Activated T-helper 17 cell treated with anti-CD3 and anti-CD28 coated beads, Interleukin-2, amount 50 U/mL, for 72 hours (primary cell): ENCODE measurements around the gene CUL9. TPM values are rescaled to one million over a fixed set of nuclear protein-coding genes. Genes with fewer than 3 reads are reported as not detected.

ENCODE experiments used
- ATAC-seq: fragments of 150-1000 bp; cut with Tn5 transposase; replicated peaks from 2 replicates; pipeline ENCODE4 v1.10.0; 2021; ENCODE audit warnings: mild to moderate bottlenecking, moderate library complexity
- H3K27ac Mint-ChIP-seq: one replicate; pipeline ENCODE4 v1.8.0; 2022; ENCODE audit warnings: mixed read lengths
- H3K27me3 Mint-ChIP-seq: one replicate; pipeline ENCODE4 v1.8.0; 2022; ENCODE audit warnings: mixed read lengths
- H3K36me3 Mint-ChIP-seq: one replicate; pipeline ENCODE4 v1.8.0; 2022; ENCODE audit warnings: low read depth, mild to moderate bottlenecking, mixed read lengths
- H3K4me1 Mint-ChIP-seq: one replicate; pipeline ENCODE4 v1.8.0; 2022; ENCODE audit warnings: mixed read lengths
- H3K4me3 Mint-ChIP-seq: one replicate; pipeline ENCODE4 v1.8.0; 2022; ENCODE audit warnings: mild to moderate bottlenecking, mixed read lengths
- H3K9me3 Mint-ChIP-seq: one replicate; pipeline ENCODE4 v1.8.0; 2022; ENCODE audit warnings: mixed read lengths
- total RNA-seq, 2 donors: library from RNA; stranded (reverse); gene quantifications; one replicate each; pipeline ENCODE4 v1.2.3, GENCODE V29; 2022

The CUL9 gene
- total RNA-seq, 2 donors from 2014 or later: 40.7 to 44.9 TPM

DNA sequence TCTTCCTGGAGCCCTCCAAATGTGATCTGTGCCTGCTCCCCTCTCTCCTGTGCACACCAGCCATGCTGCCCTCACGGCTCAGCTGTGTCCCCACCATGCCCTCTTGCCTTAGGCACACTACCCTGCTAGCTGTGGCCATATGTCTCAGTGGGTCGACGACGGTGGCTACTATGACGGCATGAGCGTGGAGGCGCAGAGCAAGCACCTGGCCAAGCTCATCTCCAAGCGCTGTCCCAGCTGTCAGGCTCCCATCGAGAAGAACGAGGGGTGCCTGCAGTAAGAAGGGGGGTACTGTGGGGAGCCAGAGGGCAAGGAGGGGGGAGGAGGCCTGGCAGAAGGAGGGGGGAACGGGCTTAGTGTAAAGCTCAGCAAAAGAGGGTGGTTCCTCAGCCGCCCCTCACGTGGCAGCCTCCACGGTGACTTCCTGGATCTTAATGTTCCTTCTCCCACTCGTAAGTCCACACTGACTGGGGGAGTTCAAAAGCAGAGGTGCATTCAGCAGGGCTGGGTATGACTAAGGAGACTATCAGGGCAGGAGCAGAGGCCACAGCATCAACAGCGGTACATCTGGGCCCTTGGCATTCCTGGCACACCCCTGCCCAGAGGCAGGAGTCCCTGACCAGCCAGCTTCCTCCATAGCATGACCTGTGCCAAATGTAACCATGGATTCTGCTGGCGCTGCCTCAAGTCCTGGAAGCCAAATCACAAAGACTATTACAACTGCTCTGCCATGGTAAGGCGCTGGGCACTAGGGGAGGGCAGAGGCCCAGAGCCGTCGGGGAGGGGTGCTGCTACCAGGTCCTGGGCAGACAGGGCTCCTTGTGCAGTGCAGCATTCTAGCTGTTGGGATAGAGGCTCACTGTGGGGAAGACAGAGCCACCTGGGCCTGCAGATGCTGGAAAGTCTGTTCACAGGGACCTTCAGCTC, 39.3 kb downstream of the CUL9 start:
- ATAC-seq: no peak
- Mint-ChIP-seq H3K27ac (peak overlapping the region; percentile 79), H3K4me3 (peak overlapping the region; percentile 89), H3K4me1 (peaks cover 18% of the 10 kb centered on the region), H3K27me3 (no peaks in the 10 kb centered on the region), H3K9me3 (no peaks in the 10 kb centered on the region), H3K36me3 (peaks cover 72% of the 10 kb centered on the region)

DNA sequence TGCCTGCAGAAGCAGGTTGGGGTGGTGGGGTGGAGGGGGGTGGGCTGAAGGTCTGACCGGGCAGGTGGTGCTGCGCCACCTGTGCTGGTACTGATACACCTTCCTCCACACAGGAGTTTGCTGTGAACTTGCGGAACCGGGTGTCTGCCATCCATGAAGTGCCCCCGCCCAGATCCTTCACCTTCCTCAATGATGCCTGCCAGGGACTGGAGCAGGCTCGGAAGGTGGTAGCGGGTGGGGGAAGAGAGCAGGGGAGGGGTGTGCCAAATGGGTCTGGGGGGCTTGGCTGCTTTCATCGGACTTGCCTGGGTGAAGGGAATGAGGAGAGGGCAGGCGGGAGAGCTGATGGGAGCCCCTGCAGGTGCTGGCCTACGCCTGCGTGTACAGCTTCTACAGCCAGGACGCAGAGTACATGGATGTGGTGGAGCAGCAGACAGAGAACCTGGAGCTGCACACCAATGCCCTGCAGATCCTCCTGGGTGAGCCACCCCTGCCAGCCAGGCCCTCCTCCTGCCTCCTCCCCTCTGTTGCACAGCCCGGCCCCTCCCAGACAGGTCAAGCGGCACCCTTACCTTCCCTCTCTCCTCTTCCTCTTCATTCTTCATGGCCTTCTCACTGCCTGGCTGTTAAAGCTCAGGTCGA, 40.5 kb downstream of the CUL9 start:
- peaks cover 18% of the 10 kb centered on the region for H3K4me1 Mint-ChIP-seq
- no peaks in the 10 kb centered on the region for H3K9me3 Mint-ChIP-seq
- H3K27me3 Mint-ChIP-seq: no peaks in the 10 kb centered on the region
- peak overlapping the region; percentile 89 for H3K4me3 Mint-ChIP-seq
- H3K36me3 Mint-ChIP-seq: peaks cover 62% of the 10 kb centered on the region
- peak overlapping the region; percentile 79 for H3K27ac Mint-ChIP-seq
- ATAC-seq: no peak

DNA sequence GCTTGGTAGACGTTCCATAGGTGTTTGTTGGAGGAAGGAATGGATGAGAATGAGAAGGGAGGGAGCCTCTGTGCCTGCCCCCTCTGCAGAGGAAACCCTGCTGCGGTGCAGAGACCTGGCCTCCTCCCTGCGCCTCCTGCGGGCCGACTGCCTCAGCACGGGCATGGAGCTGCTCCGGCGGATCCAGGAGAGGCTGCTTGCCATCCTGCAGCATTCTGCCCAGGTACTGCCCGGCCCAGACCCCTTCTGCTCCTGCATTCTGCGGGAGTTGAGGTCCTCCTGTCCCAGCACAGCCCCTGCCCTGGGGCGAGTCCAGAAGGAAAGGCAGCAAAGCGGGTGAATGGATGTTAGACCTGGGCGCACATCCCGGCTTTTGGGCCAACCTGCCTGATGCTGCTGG, 41.2 kb downstream of the CUL9 start:
- H3K36me3 Mint-ChIP-seq: peaks cover 58% of the 10 kb centered on the region
- no peaks in the 10 kb centered on the region for H3K9me3 Mint-ChIP-seq
- peak overlapping the region; percentile 89 for H3K4me3 Mint-ChIP-seq
- ATAC-seq: no peak
- peaks cover 18% of the 10 kb centered on the region for H3K4me1 Mint-ChIP-seq
- H3K27ac Mint-ChIP-seq: peak overlapping the region; percentile 71
- H3K27me3 Mint-ChIP-seq: no peaks in the 10 kb centered on the region

DNA sequence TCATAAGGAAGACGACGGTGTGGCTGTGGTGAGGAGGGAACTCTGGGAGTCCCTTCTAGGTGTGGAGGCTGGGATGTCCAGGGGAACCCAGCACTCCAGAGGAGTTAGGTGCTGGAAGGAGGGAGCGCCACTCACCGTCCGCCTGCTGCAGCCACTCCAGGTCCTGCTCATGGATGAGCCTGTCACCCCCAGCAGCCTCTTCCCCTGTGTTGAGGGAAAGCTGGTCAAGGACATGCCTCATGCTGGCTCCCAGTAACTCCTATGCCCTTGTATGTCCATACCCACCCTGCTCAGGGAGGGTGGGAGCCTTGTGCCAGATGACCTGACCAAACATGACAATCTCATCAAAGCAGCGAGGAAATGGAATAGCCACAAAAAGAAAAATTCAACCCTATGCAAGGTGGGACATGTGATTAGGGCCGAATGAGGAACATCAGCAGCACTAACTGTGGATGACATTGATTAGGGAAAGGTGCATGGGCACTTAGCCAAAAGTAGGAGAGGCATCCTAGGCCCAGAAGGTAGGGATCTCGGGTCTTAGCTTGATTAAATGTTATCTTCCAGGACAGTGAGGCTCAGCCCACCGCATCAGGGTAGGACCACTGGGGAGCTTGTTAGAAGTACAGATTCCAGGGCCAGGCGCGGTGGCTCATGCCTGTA, 44.3 kb downstream of the CUL9 start:
- no peak for ATAC-seq
- no peaks in the 10 kb centered on the region for H3K27me3 Mint-ChIP-seq
- peak overlapping the region; percentile 89 for H3K4me3 Mint-ChIP-seq
- H3K9me3 Mint-ChIP-seq: no peaks in the 10 kb centered on the region
- peaks cover 22% of the 10 kb centered on the region for H3K4me1 Mint-ChIP-seq
- H3K36me3 Mint-ChIP-seq: peaks cover 35% of the 10 kb centered on the region
- peak overlapping the region; percentile 95 for H3K27ac Mint-ChIP-seq

DNA sequence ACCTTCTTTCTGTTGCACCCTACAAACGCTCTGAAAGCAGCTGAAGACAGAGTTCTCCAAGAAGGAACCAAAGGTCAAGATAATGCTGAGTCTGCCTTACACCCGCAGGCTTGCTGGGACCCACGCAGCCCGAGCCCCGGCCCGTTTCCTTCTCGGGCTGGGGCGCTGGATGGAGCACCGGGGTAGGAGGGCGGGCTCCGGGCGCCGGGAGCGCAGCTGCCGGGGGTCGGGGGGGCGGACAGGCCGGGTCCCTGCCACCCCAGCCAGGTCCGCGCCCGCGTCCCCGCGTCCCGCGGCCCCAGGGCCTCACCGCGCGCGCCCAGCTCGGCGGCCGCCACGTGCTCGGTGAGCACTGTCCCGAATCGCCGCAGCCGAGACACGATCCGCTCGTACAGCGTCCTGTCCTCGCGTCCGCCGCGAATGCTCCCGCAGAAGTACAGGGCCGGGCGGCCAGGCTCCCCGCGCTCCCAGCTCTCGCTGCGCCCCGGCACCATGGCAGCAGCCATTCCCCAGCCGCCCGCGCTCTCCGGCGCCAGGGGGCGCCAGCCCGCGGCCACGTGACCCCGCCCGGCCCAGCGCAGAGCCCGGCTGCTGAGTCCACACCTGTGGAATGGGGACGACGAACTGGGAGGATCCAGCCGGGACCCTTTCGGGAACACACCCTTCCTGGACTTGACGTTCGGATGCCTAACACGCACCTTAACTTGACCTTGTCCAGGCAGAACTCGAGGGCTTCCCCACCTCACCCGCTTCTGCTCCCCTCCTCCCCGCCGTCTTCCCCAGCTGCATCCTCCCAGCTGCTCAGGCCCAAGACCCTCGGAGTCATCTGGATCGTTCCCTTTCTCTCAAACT, 47.2 kb downstream of the CUL9 start, which contains the start of gene DNPH1:
DNPH1 (minus strand) TSS at position 531 of the 852 bp plus-strand sequence; CDS start at position 506, 25 bp downstream.
- Mint-ChIP-seq H3K9me3 (no peaks in the 10 kb centered on the region), H3K27ac (peak within 1 kb of the TSS; percentile 93), H3K27me3 (no peaks in the 10 kb centered on the region), H3K4me1 (peaks cover 14% of the 10 kb centered on the region), H3K36me3 (peaks cover 13% of the 10 kb centered on the region), H3K4me3 (peak within 1 kb of the TSS; percentile 95)
- peak; percentile 89 for ATAC-seq

DNA sequence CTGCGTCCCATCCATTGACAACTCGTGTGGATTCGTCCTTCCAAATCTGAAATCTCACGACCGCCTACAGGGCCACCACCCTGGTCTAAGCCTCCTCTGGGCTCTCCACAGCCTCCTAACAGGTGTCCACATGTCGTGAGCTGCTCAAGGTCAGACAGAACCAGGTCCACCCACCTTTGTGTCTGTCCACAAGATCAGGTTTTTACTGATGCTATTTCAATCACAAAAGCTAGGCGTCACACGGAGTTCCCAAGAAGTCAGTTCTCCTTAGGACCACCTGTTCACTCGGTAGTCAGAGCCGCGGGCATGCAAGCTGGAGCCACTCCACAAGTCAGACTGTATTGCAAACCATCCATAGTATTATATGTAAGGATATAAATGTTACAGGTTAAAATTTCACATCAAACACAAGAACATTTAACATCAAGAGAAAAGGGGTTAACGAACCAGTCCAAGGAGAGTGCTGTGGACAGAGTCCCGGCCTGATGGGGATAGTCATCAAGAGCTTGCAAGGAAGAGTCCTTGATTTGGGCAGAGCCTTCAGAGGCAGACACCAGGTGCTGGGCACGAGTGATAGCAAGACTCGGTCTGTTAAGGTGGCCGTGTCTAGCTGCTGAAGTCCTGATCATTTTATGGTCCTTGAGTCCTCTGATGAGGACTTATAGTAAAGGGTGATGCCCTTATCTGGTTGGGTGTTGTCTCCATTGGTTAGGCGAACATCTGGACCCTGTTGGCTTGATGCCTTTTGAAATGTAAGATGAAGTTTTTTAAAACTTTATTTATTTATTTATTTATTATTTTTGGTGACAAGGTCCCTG, 48.0 kb downstream of the CUL9 start:
- Mint-ChIP-seq H3K36me3 (peaks cover 7% of the 10 kb centered on the region), H3K27ac (peak overlapping the region; percentile 93)
- peak; percentile 5 for ATAC-seq

DNA sequence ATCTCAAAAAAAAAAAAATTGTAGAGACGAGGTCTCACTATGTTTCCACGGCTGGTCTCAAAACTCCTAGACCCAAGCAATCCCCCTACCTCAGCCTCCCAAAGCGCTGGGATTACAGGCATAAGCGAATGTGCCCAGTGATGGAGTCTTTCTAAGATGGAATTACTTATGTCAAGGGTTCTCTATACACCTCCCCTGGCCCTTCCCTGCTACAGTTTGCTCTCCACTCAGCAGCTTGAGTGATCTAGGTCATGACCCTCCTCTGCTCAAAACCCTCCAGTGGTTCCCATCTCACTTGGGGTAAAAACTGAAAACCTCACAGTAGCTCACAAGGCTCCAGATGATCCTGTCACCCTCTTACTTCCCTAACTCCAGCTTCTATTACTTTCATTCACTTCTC, 49.1 kb downstream of the CUL9 start:
- no peaks in the 10 kb centered on the region for H3K27me3 Mint-ChIP-seq
- no peaks in the 10 kb centered on the region for H3K9me3 Mint-ChIP-seq
- no peak for ATAC-seq
- no peaks in the 10 kb centered on the region for H3K36me3 Mint-ChIP-seq
- H3K27ac Mint-ChIP-seq: no peak overlapping the region
- no peak overlapping the region for H3K4me3 Mint-ChIP-seq
- peaks cover 4% of the 10 kb centered on the region for H3K4me1 Mint-ChIP-seq

More for the DNA sequence above, 48.0 kb downstream of the CUL9 start:
- H3K4me3 Mint-ChIP-seq: peak overlapping the region; percentile 85
- peaks cover 10% of the 10 kb centered on the region for H3K4me1 Mint-ChIP-seq
- H3K9me3 Mint-ChIP-seq: no peaks in the 10 kb centered on the region
- no peaks in the 10 kb centered on the region for H3K27me3 Mint-ChIP-seq

DNA sequence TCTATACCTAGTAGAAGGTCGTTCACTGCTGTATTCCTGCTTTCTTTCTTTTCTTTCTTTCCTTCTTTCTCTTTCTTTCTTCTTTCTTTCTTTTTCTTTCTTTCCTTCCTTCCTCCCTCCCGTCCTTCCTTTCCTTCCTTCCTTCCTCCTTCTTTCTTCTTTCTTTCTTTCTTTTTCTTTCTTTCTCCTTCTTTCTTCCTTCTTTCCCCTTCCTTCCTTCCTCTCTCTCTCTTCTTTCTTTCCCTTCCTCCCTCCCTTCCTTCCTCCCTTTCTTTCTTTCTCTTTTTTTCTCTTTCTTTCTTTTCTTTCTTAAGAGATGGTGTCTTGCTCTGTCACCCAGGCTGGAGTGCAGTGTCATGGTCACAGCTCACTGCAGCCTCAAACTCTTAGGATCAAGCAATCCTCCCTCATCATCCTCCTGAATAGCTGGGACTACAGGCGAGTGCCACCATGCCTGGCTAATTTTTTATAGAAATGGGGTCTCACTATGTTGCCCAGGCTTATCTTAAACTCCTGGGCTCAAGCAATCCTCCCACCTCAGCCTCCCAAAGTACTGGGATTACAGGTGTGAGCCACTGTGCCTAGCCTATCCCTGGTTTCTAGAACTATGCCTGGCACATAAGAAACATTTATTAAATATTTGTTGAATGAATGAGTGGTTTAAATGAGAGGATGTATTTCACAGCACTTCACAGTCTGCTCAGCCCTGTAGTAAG, 49.9 kb downstream of the CUL9 start:
- no peak for ATAC-seq
- Mint-ChIP-seq H3K9me3 (no peaks in the 10 kb centered on the region), H3K27me3 (peaks cover 3% of the 10 kb centered on the region), H3K4me3 (no peak overlapping the region), H3K27ac (no peak overlapping the region), H3K36me3 (no peaks in the 10 kb centered on the region), H3K4me1 (peaks cover 4% of the 10 kb centered on the region)

DNA sequence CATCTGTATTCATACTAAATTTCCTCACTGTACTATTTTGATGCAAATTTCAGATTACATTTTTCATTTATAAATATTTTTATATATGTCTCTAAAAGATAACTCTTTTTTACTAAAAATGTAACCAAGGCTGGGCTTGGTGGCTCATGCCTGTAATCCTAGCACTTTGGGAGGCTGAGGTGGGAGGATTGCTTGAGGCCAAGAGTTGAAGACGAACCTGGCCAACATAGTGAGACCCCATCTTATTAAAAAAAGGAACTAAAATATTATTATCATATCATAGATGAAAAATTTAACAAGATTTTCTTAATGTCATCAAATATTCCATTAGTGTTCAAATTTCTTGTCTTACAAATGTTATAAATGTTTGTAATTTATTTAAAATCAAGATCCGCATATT, 53.8 kb downstream of the CUL9 start:
- Mint-ChIP-seq H3K36me3 (no peaks in the 10 kb centered on the region), H3K27me3 (peaks cover 11% of the 10 kb centered on the region), H3K9me3 (no peaks in the 10 kb centered on the region), H3K4me1 (no peaks in the 10 kb centered on the region), H3K4me3 (no peak overlapping the region), H3K27ac (no peak overlapping the region)
- ATAC-seq: no peak

DNA sequence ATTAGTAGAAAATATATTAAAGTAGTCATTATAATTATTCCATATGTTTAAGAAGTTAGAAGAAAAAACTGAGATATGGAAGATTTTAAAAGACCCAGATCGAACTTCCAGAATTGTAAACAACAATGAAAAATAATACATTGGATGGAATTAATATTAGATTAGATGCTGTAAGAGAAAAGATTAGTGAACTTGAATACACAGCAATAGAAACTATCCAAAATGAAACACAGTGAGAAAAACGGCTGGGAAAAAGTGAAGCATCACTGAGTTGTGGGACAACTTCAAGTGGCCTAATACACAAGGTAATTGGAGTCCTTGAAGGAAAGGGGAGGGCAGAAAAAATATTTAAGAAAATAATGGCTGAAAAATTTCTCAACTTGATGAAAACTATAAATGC, 57.1 kb downstream of the CUL9 start:
- Mint-ChIP-seq H3K9me3 (no peaks in the 10 kb centered on the region), H3K4me1 (no peaks in the 10 kb centered on the region), H3K36me3 (no peaks in the 10 kb centered on the region), H3K4me3 (no peak overlapping the region), H3K27me3 (peaks cover 17% of the 10 kb centered on the region), H3K27ac (no peak overlapping the region)
- no peak for ATAC-seq

DNA sequence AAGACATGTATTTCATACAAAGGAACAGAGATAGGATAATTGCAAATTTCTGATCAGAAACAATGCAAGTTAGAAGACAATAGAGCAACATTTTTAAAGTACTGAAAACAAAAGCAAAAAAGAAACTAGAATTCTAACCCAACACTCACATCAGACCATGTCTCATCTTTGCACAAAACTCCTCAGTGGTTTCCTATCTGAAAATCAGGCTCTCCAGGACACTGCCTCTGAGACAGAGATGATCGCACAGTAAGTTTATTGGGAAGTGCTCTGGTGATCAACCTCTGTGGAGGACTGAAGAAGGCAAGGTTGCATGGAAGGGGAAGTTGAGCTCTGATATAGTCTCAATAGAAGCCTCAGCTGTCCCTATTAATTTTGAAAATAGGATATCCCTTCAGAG, 59.0 kb downstream of the CUL9 start:
- H3K9me3 Mint-ChIP-seq: no peaks in the 10 kb centered on the region
- no peak overlapping the region for H3K27ac Mint-ChIP-seq
- no peaks in the 10 kb centered on the region for H3K36me3 Mint-ChIP-seq
- peaks cover 17% of the 10 kb centered on the region for H3K27me3 Mint-ChIP-seq
- no peaks in the 10 kb centered on the region for H3K4me1 Mint-ChIP-seq
- ATAC-seq: peak; percentile 28
- H3K4me3 Mint-ChIP-seq: no peak overlapping the region

DNA sequence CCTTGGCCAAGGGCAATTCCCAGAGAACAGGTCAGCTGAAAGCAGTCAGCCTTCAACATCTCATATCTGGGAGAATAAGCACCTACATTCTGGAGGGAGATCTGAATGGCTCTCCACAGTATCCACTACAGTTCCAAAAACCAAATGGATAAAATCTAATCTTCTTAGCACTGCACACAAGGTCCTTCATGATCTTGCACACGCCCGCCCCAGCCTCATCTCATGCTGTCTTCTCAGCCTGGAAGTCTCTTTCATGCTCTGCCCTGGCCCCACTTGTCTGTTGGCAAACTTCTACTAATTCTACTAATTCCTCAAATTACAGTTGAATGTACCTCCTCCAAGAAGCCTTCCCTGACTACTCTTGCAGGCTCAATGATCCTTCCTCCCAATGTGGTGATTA, 59.5 kb downstream of the CUL9 start:
- no peak overlapping the region for H3K27ac Mint-ChIP-seq
- no peaks in the 10 kb centered on the region for H3K9me3 Mint-ChIP-seq
- ATAC-seq: no peak
- H3K27me3 Mint-ChIP-seq: peaks cover 15% of the 10 kb centered on the region
- H3K36me3 Mint-ChIP-seq: no peaks in the 10 kb centered on the region
- no peak overlapping the region for H3K4me3 Mint-ChIP-seq
- H3K4me1 Mint-ChIP-seq: peaks cover 1% of the 10 kb centered on the region
